ENCODE measurements around the gene ANKRD36B. TPM values are rescaled to one million over a fixed set of nuclear protein-coding genes. Genes with fewer than 3 reads are reported as not detected.

The ANKRD36B gene
- total RNA-seq = 21.2 and 35.5 TPM in 2 replicates

GRCh38 chr2:97589598-97590510 is at the start of gene ANKRD36B:
Gene ANKRD36B (minus strand): TSS chr2:97589877. CDS start chr2:97589685, 192 bp downstream.

Other genes starting within 250 kb of the ANKRD36B start
- gene COX5B, start 56.2 kb upstream of the ANKRD36B start, total RNA-seq = 272 and 327 TPM in 2 replicates
- 62.2 and 69.4 TPM in 2 replicates for gene ACTR1B, start 74.2 kb upstream of the ANKRD36B start, total RNA-seq
- 1.3 and 1.7 TPM in 2 replicates for gene C2orf92, start 79.8 kb upstream of the ANKRD36B start, total RNA-seq
- not detected in 2 replicates for gene ZAP70, start 123.7 kb upstream of the ANKRD36B start, total RNA-seq